ENCODE data around the gene ARHGEF39.
"Not testable (repeated sequence)": the region's sequence is repeated elsewhere in the genome, so short reads cannot be mapped to it uniquely, and the experiment has no call there.

ARHGEF39 gene

GRCh38 chr9:35616681-35617459 is 48.1 kb downstream of the ARHGEF39 start:
- peak; percentile 33 to 80 (median 53) for DNase-seq

- no peak for DNase-seq
Observed at GRCh38 chr9:35615981-35616680, 48.9 kb downstream of the ARHGEF39 start.

- no peak for DNase-seq
Observed at GRCh38 chr9:35612843-35613242, 52.2 kb downstream of the ARHGEF39 start.

- not testable (repeated sequence) for DNase-seq
Observed at GRCh38 chr9:35612066-35612465, 52.9 kb downstream of the ARHGEF39 start.

GRCh38 chr9:35611230-35611797 is 53.7 kb downstream of the ARHGEF39 start:
- DNase-seq: peak in 4 of 5 experiments; percentile 29 to 71 (median 40)

DNA sequence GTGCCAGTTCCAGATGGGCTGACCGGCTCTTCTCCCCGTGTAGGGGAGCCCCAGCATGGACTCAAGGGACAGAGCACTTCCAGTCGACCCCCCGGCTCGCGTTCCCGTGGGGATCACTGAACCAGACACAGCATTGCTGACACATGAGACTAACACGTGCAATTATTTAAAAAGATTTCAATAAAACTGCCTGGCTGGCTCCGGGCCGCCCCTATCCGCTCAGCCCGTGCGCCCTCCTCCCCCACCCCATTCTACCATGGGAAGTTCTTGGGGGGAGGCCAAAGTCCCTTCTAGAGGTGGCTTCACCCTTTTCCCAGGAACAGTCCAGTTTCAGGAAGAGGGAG is 55.2 kb downstream of the ARHGEF39 start:
- no peak for DNase-seq

Data from T-helper 2 cell (primary cell).